KMS-11 (cell line): ENCODE results near the gene NUP210L.

Experiments
- H2AFZ ChIP-seq: fragments of 200-600 bp; sonication (generic); 2 replicates; pipeline ENCODE4 v1.6.1; 2016; ENCODE audit warnings: antibody characterized with exemption, mixed run types, low read depth
- H3K27ac ChIP-seq: fragments of 200-600 bp; sonication (generic); 2 replicates; pipeline ENCODE4 v1.6.1; 2016; ENCODE audit warnings: mild to moderate bottlenecking, mixed run types
- H3K27me3 ChIP-seq: fragments of 200-600 bp; sonication (generic); 2 replicates; pipeline ENCODE4 v1.6.1; 2017; ENCODE audit warnings: mild to moderate bottlenecking, low read depth, mixed run types, moderate library complexity; ENCODE audit not compliant: insufficient read depth
- H3K36me3 ChIP-seq: fragments of 200-600 bp; sonication (generic); 2 replicates; pipeline ENCODE4 v1.6.1; 2017; ENCODE audit warnings: mild to moderate bottlenecking, mixed run types; ENCODE audit not compliant: insufficient read depth
- H3K4me1 ChIP-seq: fragments of 200-600 bp; sonication (generic); 2 replicates; pipeline ENCODE4 v1.6.1; 2016; ENCODE audit warnings: mild to moderate bottlenecking, low read depth, mixed run types; ENCODE audit not compliant: poor library complexity, severe bottlenecking
- H3K4me2 ChIP-seq: fragments of 200-600 bp; sonication (generic); 2 replicates; pipeline ENCODE4 v1.7.0; 2016; ENCODE audit warnings: mild to moderate bottlenecking, mixed run types
- H3K4me3 ChIP-seq: fragments of 200-600 bp; sonication (generic); IDR thresholded peaks from 2 replicates; pipeline ENCODE4 v1.6.1; 2017; ENCODE audit warnings: low read depth, low read length, mixed read lengths; ENCODE audit not compliant: insufficient read depth
- H3K79me2 ChIP-seq: fragments of 200-600 bp; sonication (generic); 2 replicates; pipeline ENCODE4 v1.6.1; 2016; ENCODE audit warnings: low read depth, mixed run types; ENCODE audit not compliant: insufficient read depth
- H3K9ac ChIP-seq: fragments of 200-600 bp; sonication (generic); 2 replicates; pipeline ENCODE4 v1.6.1; 2016; ENCODE audit warnings: mild to moderate bottlenecking, mixed run types
- H4K20me1 ChIP-seq: fragments of 200-600 bp; sonication (generic); 2 replicates; pipeline ENCODE4 v1.6.1; 2016; ENCODE audit warnings: mild to moderate bottlenecking, mixed run types; ENCODE audit not compliant: insufficient read depth
- TF ChIP-seq, protein P1 (sequence below): fragments of 200-600 bp; sonication (generic); conservative IDR thresholded peaks from 2 replicates; pipeline ENCODE4 v1.6.1; 2017; ENCODE audit warnings: low read depth, mild to moderate bottlenecking, antibody characterized with exemption, low read length, moderate library complexity, mixed read lengths

The NUP210L gene

DNA sequence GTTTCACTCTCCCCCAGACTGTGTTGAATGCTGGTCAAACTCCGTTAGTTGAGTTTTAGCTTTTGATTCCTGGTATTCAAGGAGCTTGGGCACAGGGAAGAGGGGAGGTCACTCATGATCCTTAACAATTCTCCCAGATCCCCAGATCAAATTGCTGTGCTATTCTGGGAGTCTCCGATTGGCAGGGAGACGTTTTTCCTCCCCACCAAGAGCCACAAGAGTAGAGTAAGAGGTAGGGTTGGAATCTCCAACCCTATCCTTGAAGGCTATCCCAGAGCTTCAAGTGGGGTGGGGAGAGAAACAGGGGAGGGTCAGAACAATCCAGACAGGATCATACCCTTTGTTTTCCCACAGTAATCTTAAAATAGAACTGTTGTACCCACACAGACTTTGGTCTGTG, 37.6 kb upstream of the NUP210L start:
- Histone ChIP-seq H3K27ac (no peak overlapping the region), H4K20me1 (no peaks in the 10 kb centered on the region), H3K4me2 (no peak overlapping the region), H3K36me3 (no peaks in the 10 kb centered on the region), H2AFZ (no peak overlapping the region), H3K9ac (no peak overlapping the region), H3K4me3 (no peak overlapping the region), H3K4me1 (peaks cover 10% of the 10 kb centered on the region), H3K79me2 (no peaks in the 10 kb centered on the region), H3K27me3 (peaks cover 28% of the 10 kb centered on the region)
- TF ChIP-seq, protein P1, sequence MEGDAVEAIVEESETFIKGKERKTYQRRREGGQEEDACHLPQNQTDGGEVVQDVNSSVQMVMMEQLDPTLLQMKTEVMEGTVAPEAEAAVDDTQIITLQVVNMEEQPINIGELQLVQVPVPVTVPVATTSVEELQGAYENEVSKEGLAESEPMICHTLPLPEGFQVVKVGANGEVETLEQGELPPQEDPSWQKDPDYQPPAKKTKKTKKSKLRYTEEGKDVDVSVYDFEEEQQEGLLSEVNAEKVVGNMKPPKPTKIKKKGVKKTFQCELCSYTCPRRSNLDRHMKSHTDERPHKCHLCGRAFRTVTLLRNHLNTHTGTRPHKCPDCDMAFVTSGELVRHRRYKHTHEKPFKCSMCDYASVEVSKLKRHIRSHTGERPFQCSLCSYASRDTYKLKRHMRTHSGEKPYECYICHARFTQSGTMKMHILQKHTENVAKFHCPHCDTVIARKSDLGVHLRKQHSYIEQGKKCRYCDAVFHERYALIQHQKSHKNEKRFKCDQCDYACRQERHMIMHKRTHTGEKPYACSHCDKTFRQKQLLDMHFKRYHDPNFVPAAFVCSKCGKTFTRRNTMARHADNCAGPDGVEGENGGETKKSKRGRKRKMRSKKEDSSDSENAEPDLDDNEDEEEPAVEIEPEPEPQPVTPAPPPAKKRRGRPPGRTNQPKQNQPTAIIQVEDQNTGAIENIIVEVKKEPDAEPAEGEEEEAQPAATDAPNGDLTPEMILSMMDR: no peak

DNA sequence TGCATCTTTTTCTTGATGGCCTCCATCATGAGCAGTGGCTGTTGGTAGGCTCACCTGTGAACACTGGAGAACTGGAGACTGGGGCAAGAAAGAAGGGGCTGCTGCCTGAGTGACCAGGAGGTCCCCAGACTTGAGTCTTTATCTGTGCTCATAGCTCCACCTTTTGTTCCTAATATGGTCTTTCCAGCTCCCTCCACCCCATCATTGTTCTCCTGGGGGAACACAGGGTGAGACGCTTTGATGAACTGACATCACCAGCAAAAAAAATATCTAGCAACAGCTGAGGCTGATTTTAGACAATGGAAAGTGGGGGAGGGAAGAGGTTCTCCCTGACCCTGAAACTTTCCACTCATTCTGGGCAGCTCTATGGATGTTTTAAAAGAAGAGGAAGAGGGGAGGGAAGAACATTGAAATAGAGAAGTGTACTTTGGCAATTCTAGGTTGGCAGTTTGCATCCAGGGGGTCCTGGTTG, 37.2 kb upstream of the NUP210L start, which contains the start of gene TPM3:
Gene TPM3, minus strand, starts transcription at position 111 of the 472 bp plus-strand sequence. Its CDS starts 82 bp downstream, at position 29.
- H3K27ac ChIP-seq: no peak within 1 kb of the TSS
- H3K79me2 ChIP-seq: no peaks in the 10 kb centered on the region
- peaks cover 28% of the 10 kb centered on the region for H3K27me3 ChIP-seq
- H3K4me1 ChIP-seq: peaks cover 15% of the 10 kb centered on the region
- no peak within 1 kb of the TSS for H3K4me3 ChIP-seq
- H3K4me2 ChIP-seq: no peak within 1 kb of the TSS
- H3K9ac ChIP-seq: no peak within 1 kb of the TSS
- H4K20me1 ChIP-seq: no peaks in the 10 kb centered on the region
- no peaks in the 10 kb centered on the region for H3K36me3 ChIP-seq
- H2AFZ ChIP-seq: peak within 1 kb of the TSS; percentile 2; the same call in 1 of the 2 replicates
- TF ChIP-seq, protein P1: no peak

DNA sequence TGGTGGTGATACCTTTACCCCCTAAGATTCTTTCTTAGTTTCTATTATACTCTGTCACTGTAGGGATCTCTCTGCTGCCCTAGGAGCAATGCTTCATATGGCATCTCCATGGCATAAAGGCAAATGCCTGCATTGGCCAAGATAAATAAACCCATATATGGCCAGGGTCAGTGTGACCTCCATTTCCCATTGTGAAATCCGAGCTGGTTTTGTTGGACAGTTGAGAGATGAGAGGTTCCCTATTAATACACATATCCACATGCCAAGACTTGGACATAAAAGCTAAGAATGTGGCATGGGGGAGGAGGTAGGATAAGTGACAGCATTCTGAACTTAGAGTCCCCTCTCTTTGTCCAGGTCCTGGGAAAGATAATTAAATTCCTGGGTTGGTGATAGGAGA, 35.7 kb upstream of the NUP210L start:
- Histone ChIP-seq H2AFZ (no peak overlapping the region), H3K4me1 (peaks cover 30% of the 10 kb centered on the region), H3K79me2 (no peaks in the 10 kb centered on the region), H3K27ac (no peak overlapping the region), H3K4me3 (no peak overlapping the region), H3K27me3 (peaks cover 28% of the 10 kb centered on the region), H3K4me2 (no peak overlapping the region), H3K36me3 (no peaks in the 10 kb centered on the region), H4K20me1 (no peaks in the 10 kb centered on the region), H3K9ac (no peak overlapping the region)
- TF ChIP-seq, protein P1: no peak

DNA sequence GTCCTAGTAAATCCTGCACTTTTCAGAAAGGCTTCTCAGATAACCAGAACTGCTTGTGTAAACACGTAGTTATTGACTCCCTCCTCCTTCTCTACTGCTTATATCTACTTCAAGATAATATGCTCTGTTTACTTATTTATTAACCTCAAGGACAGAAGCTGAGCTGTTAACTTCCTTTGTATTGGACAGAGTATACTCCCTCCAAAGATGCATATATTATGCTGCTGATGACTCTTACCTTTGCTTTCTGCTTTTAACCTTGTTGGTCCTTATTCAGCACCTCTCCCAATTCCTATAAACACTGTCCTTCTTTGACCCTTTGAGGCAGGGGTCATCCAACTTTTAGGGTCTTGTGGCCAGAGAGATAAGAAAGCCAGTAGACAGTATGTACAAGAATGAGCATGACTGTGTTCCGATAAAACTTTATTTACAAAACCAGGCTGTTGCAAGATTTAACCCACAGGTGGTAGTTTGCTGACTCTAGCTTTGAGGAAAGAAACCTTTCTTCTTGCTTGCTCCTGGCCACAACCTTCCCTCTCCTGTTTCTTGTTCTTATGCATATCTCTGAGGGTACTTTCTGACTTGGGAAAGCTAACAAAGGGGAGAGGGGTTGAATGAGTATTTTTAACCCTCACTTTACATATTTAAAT, 32.1 kb upstream of the NUP210L start:
- Histone ChIP-seq H3K4me2 (no peak overlapping the region), H3K4me1 (peaks cover 33% of the 10 kb centered on the region), H3K27ac (no peak overlapping the region), H3K36me3 (no peaks in the 10 kb centered on the region), H2AFZ (no peak overlapping the region), H4K20me1 (peaks cover 3% of the 10 kb centered on the region; the same call in 1 of the 2 replicates), H3K79me2 (peaks cover 11% of the 10 kb centered on the region), H3K4me3 (no peak overlapping the region), H3K27me3 (peaks cover 8% of the 10 kb centered on the region), H3K9ac (no peak overlapping the region)
- TF ChIP-seq, protein P1: no peak
